Anterior cingulate cortex (tissue), 58 donors: ENCODE data around the gene AHCY.
"Not testable (repeated sequence)": the region's sequence is repeated elsewhere in the genome, so short reads cannot be mapped to it uniquely, and the experiment has no call there.

ENCODE experiments used
- DNase-seq, 58 donors: peaks; one replicate each; lab custom pipeline; 2025; lab: John Stamatoyannopoulos, UW

Gene AHCY

DNA sequence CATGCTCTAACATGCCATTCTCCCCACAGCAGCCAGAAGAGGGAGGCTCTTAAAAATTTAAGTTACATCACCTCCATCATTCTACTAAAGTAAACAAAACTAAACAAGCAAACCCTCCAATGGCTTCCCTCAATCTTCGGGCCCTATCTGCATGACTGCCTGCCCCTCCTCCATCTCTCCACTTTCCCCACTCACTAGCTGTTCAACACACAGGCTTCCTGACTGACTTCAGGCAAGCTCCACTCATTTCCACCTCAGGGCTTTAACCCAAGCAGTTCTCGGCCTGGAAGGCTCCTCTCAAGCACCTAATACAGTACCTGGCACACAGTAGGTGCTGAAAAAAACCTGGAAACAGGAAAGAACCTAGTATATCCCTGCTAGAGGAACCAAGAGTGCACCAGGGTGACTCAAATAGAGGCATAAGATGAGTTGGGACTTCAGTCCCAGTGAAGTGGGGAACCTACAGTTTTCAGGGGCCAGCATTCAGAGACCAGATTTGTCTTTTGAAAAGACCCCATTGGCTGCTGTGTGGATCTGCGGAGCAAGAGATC is 2.8 kb downstream of the AHCY start:
- no peak for DNase-seq

DNA sequence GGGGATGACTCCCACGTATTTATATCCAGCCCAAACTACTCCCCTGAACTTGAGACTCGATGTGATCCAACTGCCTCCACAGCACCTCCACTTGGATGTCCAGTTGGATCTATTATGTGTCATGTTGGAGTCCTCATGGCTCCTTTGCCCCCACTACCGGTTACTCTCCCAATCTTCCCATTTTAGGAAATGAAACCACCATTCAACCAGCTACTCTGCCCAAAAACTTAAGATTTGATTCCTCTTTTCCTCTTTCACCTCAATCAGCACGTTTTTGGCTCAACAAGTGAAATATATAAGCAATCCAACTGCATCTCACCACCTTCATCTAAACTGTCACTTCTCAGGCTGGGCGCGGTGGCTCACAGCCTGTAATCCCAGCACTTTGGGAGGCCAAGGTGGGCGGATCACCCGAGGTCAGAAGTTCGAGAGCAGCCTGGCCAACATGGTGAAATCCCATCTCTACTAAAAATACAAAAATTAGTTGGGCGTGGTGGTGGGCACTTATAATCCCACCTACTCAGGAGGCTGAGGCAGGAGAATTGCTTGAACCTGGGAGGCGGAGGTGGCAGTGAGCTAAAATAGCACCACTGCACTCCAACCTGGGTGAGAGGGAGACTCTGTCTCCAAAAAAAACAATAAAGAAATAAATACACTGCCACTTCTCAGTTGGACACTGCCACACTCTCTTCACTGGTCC is 3.4 kb downstream of the AHCY start:
- DNase-seq, result no peak

DNA sequence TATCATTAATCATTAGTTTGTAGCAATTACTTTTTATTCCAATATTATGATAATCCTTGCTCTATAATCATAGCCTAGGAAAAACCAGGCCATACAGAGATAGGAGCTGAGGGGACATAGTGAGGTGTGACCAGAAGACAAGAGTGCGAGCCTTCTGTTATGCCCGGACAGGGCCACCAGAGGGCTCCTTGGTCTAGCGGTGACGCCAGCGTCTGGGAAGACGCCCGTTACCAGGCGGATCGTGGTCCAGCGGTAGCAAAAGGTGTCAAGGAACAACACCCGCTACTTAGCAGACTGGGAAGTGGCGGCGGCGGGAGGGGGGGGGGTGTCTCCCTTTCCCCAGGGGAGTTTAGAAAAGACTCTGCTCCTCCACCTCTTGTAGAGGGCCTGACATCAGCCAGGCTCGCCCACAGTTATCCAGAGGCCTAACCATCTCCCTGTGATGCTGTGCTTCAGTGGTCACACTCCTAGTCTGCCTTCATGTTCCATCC is 4.8 kb downstream of the AHCY start:
- DNase-seq, result not testable (repeated sequence)

DNA sequence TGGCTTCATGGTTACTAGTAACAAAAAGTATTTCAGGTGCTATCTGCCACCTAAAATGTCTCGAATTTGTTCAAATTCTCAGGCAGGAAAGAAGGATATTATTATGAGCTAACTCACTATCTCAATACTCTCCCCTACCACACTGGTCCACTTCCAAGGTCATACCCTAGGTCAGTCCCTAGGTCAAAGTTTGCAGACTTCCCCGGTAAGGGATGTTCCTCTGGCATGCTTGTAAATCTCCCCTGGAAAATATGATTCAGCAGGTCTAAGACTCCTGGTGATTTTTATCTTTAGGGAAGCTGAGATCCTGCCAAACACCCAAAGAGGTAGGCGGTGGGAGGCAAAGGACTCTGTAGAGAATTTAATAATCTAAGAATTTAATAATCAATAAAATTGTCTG is 6.7 kb downstream of the AHCY start:
- no peak for DNase-seq

DNA sequence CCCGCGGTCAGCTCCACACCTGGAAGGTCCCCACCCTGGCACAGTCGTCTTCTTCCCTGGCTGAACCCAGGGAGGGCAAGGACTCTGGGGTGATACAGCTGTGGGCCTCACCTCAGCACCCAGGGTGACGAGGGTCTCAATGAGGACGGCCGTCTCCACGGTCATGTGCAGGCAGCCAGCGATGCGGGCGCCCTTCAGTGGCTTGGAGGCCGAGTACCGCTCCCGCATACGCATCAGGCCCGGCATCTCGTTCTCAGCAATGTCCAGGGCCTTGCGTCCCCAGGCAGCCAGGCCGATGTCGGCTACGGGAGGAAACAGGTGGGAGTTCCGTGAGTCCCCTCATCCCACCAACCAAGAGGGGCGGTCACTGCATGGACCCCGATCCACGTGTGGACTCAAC is 7.9 kb downstream of the AHCY start:
- no peak for DNase-seq

DNA sequence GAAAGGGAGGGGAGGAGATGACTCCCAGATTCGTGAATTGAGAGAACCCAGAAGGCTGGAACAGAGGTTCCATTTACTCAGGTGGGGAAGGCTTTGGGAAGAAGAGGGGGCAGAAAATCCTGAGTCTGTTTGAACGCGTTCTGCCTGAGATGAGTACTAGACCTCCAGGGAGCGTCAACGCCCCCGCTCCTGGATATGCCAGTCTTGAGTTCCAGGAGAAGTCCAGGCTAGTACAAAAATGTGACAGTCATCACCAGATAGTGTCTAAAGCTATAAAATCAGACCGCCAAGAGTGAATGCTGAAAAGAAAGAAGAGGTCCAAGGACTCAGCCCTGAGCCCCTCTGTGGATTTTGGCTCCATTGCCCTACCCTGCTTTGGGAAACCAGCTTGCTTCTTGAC is 8.6 kb downstream of the AHCY start:
- DNase-seq, result no peak

DNA sequence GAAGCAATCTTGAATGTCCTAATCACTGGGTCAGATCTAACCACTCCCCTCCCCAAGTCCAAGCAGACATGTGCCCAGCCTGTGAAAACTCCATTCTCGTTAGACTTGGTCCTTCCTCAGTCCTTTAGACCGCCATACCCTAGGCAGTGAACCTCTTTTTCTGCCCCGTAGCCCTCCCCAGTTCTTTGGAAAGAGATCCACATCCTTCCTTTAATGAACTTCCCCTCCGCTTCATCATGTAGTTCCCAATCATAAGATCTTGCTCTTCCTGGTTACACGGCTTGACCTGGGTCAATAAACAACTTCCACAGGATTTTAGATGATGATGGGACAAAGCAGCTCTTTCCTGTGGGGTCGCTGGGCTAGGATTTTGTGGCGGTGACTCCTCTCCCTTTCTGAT is 9.6 kb downstream of the AHCY start:
- no peak for DNase-seq

DNA sequence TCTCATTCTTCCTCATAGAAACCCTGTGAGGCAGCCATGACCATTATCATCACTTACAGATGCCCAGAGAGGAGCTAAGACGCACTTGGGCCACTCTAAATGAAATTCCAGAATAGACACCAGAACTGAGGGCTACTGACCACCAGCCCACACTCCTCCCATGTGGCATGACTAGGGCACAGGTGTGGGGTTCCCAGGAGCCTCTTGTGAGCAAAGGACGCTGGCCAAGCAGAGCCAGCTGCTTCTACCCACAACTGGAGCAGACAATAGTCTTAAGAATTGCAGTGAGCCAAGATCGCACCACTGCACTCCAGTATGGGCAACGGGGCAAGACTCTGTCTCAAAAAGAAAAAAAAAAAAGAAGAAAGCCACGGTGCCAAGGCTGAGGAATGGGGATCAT is 10.0 kb downstream of the AHCY start:
- DNase-seq, result no peak

DNA sequence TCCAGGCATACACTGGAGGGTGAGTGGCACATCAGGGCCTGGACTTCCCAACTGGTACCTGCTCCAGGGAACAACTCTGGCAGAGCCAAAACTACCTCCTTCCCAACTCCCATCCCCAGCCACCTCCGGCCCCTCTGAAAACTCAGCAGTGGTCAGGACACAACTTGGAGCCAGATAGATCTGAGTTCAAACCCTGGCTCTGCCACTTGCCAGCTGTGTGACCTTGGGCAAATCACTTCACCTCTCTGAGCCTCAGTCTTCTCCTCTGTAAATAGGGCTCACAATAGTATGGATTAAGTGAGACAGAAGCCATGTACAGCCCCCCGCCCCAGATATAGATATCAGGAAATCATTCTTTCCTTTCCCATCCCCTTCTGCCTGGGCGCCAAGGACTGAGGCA is 10.7 kb downstream of the AHCY start:
- no peak for DNase-seq

DNA sequence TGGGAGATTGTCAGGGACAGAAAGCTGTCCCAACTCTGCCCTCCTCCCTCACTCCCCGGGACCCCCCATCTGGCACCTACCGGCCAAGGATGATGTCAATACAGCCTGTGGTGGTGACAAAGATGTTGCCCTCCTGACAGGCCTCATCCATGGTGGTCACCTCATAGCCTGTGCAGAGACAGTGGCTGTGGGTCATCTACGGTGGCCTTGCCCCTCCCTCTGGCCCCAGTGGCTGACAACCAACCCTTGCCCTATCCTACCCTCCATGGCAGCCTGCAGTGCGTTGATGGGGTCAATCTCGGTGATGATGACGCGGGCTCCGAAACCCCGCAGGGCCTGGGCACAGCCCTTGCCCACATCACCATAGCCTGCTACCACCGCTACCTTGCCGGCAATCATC is 12.7 kb downstream of the AHCY start:
- DNase-seq, result no peak

DNA sequence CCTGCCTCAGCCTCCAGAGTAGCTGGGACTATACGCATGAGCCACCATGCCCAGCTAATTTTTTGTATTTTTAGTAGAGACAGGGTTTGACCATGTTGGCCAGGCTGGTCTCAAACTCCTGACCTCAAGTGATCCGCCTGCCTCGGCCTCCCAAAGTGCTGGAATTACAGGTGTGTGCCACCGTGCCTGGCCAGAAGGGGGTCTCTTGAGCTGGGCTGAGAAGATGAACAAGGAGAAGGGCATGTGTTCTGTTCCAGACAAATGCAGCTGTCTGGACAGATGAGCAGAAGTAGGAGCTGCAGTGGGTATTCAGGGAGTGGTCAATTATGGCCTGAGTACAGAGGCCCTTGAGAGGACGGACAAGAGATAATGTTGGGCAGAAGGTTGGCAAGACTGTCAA is 15.7 kb downstream of the AHCY start:
- not testable (repeated sequence) for DNase-seq

DNA sequence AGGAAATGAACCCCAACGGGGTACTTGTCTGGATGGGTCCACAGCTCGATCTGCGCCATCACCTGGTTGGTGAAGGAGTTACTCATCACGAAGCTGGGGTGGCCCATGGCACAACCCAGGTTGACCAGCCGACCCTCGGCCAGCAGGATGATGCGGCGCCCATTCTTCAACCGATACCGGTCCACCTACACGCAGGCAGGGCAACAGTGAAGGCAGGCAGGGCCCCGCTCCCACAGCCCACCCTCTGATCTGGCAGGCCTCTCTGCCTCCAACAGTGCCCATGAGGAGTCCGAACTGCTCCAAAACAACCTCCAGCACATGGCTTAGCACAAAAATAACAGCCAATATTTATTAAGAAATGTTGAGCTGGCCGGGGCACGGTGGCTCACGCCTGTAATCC is 17.7 kb downstream of the AHCY start:
- DNase-seq, result no peak

DNA sequence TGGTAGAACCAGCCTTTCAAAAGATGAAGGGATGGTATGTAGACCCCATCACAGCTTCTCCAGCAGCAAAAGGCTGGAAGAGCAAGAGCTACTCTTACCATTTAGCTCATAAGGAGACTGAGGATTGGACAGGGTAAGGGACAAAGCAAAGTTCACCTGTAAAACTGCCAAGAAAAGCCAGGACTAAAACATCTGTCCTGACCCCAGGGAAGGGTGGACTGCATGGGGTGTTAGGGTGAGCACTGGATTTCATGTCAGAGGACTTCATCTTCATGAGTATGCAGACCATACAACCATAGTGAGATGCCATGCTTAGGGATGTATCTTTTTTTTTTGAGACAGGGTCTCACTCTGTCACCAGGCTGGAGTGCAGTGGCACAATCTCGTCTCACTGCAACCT is 19.3 kb downstream of the AHCY start:
- no peak for DNase-seq

DNA sequence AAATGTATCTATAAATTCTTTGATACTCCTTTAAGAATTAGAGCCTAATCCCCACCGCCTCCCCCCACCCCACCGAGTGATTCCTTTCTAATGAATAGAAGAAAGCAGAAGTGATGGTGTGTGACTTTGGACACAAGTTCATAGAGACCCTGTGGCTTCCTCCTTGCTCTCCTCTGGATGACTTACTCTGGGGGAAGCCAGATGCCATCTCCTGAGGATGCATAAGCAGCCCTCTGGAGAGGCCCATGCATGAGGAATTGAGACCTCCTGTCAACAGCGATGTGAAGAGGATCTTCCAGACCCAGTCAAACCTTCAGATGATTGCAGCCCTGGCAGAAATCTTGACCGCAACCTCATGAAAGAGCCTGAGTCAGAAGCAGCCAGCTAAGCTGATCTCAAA is 21.1 kb downstream of the AHCY start:
- DNase-seq, result no peak

DNA sequence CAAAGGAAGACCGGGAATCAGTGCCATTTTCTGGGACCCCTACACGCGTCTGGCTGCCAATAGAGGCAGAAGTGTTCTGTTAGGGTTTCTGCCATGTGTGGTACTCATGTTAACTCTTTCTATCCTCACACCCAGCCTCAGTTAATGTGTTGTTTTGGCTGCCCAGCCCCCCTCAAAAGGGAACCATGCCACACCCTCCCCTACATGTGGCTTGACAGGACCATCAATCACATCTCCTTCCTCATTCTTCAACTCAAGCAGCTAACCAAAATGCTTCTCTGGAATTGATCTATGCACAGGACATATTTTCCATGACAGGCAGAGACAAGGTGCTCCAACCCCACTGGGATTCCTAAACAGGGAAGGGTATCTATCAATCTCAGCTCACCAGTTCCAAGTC is 22.0 kb downstream of the AHCY start:
- DNase-seq, result no peak

DNA sequence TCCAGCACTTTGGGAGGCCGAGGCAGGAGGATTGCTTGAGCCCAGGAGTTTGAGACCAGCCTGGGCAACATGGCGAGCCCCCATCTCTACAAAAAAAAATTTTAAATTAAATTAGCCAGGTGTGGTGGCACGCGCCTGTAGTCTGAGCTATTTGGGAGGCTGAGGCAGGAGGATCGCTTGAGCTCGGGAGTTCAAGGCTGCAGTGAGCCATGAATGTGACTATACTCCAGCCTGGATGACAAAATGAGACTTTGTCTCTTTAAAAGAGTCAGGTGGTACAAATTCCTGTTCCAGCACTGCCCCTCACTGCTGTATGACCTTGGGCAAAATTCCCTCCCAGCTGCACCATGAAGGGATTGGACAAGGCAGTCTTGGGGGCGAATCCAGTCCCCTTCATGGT is 28.5 kb downstream of the AHCY start:
- DNase-seq, result no peak

DNA sequence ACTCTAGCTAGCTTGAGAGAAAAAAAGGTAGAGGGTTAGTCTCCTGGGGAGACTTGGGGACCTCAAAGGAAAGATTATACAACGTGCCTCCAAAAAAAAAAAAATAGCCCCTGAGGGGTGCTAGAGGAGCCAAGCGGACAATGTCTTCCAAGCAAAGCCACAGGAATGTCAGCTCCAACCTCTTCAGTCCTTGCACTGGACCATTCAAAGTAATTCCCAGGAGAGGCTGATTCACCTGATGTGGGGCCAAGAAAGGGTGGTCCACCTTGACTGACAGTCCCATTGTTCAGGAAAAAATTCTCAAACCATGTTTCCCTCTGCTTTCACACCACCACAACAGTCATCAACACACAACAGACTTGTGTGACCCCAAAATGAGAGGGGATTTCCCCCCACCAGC is 31.2 kb downstream of the AHCY start:
- no peak for DNase-seq

DNA sequence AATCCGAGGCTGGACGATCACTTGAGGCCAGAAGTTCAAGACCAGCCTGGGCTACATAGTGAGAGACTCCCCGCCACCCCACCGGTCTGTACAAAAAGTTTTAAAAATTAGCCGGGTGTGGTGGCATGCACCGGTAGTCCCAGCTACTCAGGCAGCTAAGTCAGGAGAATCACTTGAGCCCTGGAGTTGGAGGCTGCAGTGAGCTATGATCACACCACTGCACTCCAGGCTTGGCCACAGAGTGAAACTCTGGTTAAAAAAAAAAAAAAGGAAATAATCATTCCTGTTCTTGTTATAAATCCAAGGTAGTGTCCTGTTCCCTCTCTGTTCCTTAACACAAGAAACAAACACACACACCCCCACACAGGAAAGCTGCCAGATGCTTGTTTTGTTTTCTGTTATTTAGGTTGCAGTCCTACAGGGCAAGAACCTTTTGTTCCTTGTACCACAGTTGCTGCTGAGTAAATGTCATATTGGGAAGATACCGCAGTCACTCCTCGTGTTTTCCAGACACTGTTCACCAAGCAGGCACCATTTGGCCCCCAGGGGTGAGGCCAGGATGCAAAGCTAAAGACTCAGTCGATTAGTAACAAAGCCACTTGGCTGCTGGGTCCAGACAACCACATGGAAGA is 33.0 kb downstream of the AHCY start:
- no peak for DNase-seq

DNA sequence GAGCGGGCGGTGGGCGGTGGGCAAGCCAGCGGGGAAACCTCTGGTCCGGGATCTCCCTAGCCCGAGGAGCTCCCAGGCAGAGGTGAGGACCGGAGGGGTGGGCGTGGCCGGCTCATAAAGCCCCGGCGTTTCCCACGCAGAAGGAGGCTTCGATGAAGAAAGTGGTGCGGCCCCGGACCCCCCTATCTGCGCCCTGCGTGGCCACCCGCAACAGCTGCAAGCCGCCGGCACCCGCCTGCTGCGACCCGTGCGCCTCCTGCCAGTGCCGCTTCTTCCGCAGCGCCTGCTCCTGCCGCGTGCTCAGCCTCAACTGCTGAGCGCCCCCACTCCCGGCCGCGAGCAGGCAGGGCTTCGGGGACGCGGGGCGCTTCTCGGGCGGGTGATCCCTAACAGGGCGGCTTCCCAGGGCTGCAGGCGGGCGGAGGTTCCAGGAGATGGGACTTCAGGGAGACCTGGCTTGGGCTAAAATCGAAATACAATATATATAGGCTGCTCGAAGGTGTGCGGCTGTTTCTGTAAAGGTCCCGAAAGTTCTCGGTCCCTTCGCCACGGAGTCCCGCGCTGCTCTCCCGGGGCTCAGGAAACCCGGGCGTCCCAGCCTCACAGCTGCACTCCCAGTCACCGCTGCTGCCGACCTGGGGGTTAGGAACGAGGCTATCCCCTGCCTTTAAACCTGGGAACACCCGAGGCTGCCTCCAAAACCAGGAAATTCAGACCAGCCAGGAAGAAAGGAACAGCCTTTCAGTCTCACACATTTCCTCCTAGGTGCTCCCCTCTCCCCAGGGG is 34.1 kb downstream of the AHCY start:
- peak in 10 of 58 donors; percentile 3 to 31 (median 12) for DNase-seq

DNA sequence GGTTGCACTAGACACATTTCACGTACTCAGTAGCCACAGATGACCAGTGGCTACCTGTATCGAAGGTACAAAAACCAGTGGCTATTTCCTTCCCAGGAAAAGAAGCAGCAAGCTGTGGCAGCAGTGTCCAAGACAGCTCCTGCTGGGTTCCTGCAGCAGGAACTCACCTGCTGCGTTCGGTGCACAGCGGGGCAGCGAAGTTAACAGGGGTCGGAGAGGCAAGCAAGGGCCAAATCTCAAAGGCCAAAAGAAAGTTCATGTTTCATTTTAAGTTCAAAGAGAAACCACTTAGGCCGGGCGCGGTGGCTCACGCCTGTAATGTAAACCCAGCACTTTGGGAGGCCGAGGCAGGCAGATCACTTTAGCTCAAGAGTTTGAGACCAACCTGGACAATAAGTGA is 35.0 kb downstream of the AHCY start:
- DNase-seq, result no peak

DNA sequence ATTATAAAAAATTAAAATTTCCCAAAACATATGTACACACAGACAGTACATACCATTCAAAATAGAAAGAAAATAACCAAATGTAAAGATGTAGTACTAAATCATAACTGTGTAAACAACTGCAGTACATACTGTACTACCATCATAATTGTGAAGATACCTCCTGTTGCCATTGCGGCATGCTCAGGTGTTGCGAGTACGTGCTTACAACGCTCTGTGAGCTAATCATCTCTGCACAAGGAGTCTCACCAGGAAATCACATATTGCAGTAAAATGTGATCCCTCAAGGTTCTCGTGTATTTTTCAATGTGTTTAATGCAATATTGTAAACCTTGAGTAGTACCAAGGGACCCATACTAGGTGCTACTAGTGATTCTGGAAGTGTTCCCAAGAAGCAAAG is 39.0 kb downstream of the AHCY start:
- DNase-seq, result no peak
